Activated naive CD4-positive, alpha-beta T cell treated with anti-CD3 and anti-CD28 coated beads, Interleukin-2, amount 10 ng/mL, durations not matched to agents 7 days and 5 days (primary cell): ENCODE data around the gene ZNF581.

ENCODE experiments used
- CTCF ChIA-PET: fragments of 350-600 bp; sonication (Branson Sonifier 250); formaldehyde crosslinking; loops from one replicate; lab custom pipeline; 2021; ENCODE audit warnings: antibody characterized with exemption; lab: Charles Lee
- DNase-seq: peaks from one replicate; pipeline ENCODE4 v3.0.0-alpha.2; 2020
- H3K27ac Mint-ChIP-seq: one replicate; pipeline ENCODE4 v1.8.0; 2021; ENCODE audit warnings: mild to moderate bottlenecking, moderate library complexity, mixed read lengths
- H3K27me3 Mint-ChIP-seq: one replicate; pipeline ENCODE4 v1.8.0; 2021; ENCODE audit warnings: mild to moderate bottlenecking, mixed read lengths
- H3K36me3 Mint-ChIP-seq: one replicate; pipeline ENCODE4 v1.8.0; 2021; ENCODE audit warnings: mixed read lengths
- H3K4me1 Mint-ChIP-seq: one replicate; pipeline ENCODE4 v1.8.0; 2021; ENCODE audit warnings: mixed read lengths
- H3K4me3 Mint-ChIP-seq: one replicate; pipeline ENCODE4 v1.8.0; 2021; ENCODE audit warnings: mild to moderate bottlenecking, moderate library complexity, mixed read lengths
- H3K9me3 Mint-ChIP-seq: one replicate; pipeline ENCODE4 v1.8.0; 2021; ENCODE audit warnings: mixed read lengths

Gene ZNF581

GRCh38 chr19:55694241-55694655 is 50.8 kb downstream of the ZNF581 start:
- no peak overlapping the region for H3K4me3 Mint-ChIP-seq
- no peaks in the 10 kb centered on the region for H3K27me3 Mint-ChIP-seq
- H3K9me3 Mint-ChIP-seq, result no peaks in the 10 kb centered on the region
- H3K27ac Mint-ChIP-seq, result no peak overlapping the region
- H3K36me3 Mint-ChIP-seq, result peaks cover 32% of the 10 kb centered on the region
- H3K4me1 Mint-ChIP-seq, result no peaks in the 10 kb centered on the region
- CTCF ChIA-PET, result no interaction called here
- DNase-seq, result no peak

GRCh38 chr19:55694656-55695491 is 51.4 kb downstream of the ZNF581 start:
- CTCF ChIA-PET, result no interaction called here
- Mint-ChIP-seq H3K9me3 (no peaks in the 10 kb centered on the region), H3K27ac (no peak overlapping the region), H3K4me3 (no peak overlapping the region), H3K4me1 (no peaks in the 10 kb centered on the region), H3K27me3 (no peaks in the 10 kb centered on the region), H3K36me3 (peaks cover 27% of the 10 kb centered on the region)
- DNase-seq, result no peak
